HCT116 (cell line): ENCODE measurements around the gene PTPRF.

Experiments used
- EZH2 ChIP-seq: fragments of 200-600 bp; sonication (generic); IDR thresholded peaks from 2 replicates; pipeline ENCODE4 v1.6.1; 2017; ENCODE audit warnings: antibody characterized with exemption, mixed run types
- RAD21 ChIP-seq: IDR thresholded peaks from 2 replicates; pipeline ENCODE4 v1.6.1; 2012; ENCODE audit warnings: low read depth, mild to moderate bottlenecking
- TF ChIP-seq, protein P1 (sequence below), 3 experiments: fragments of 200-600 bp in 1 of 3; sonication (generic) in 1 of 3; IDR thresholded peaks in 2 of 3; conservative IDR thresholded peaks in 1 of 3; 2 replicates each; pipeline ENCODE4 v1.5.1; 2012 to 2017; ENCODE audit warnings: low read depth in 2 of 3, low read length in 2 of 3, antibody characterized with exemption in 1 of 3, borderline replicate concordance in 1 of 3, control low read depth in 1 of 3, mild to moderate bottlenecking in 1 of 3, mixed read lengths in 1 of 3, mixed run types in 1 of 3, moderate library complexity in 1 of 3; ENCODE audit not compliant: insufficient read depth in 1 of 3

DNA sequence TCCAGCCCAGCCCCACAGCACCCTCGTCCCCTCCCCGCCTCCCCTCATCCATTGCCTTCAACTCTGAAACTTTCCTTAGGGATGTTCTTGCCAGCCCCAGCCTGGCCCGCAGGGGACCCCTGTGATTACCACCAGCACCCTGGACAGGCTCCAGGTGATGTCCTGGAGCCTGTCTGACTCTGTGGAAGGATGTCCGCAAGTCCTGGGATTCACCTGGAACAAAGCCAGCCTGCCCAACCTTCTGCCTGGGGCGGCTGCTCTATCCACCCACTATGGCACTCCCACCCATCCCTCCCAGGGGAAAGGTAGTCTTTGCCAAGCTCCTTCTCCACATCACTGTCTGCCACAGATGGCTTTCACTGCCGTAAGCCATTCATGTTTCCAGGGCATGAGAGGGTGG lies 24.4 kb upstream of the PTPRF start:
- TF ChIP-seq, protein P1, sequence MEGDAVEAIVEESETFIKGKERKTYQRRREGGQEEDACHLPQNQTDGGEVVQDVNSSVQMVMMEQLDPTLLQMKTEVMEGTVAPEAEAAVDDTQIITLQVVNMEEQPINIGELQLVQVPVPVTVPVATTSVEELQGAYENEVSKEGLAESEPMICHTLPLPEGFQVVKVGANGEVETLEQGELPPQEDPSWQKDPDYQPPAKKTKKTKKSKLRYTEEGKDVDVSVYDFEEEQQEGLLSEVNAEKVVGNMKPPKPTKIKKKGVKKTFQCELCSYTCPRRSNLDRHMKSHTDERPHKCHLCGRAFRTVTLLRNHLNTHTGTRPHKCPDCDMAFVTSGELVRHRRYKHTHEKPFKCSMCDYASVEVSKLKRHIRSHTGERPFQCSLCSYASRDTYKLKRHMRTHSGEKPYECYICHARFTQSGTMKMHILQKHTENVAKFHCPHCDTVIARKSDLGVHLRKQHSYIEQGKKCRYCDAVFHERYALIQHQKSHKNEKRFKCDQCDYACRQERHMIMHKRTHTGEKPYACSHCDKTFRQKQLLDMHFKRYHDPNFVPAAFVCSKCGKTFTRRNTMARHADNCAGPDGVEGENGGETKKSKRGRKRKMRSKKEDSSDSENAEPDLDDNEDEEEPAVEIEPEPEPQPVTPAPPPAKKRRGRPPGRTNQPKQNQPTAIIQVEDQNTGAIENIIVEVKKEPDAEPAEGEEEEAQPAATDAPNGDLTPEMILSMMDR (IDR thresholded peaks at IDR 0.05 in 2 of 3, conservative IDR thresholded peaks at IDR 0.05 in 1 of 3; ENCODE audit: borderline replicate concordance in 1 of 3, insufficient read depth in 1 of 3, low read depth in 2 of 3, low read length in 2 of 3), result no peak
- TF ChIP-seq EZH2 (no peak), RAD21 (no peak)
